Iris pigment epithelial cell (primary cell): ENCODE results near the gene MPV17L2.

Experiments used
- DNase-seq: peaks from one replicate; pipeline ENCODE4 v3.0.0-alpha.2; 2011; ENCODE audit warnings: low read depth

Gene MPV17L2

DNA sequence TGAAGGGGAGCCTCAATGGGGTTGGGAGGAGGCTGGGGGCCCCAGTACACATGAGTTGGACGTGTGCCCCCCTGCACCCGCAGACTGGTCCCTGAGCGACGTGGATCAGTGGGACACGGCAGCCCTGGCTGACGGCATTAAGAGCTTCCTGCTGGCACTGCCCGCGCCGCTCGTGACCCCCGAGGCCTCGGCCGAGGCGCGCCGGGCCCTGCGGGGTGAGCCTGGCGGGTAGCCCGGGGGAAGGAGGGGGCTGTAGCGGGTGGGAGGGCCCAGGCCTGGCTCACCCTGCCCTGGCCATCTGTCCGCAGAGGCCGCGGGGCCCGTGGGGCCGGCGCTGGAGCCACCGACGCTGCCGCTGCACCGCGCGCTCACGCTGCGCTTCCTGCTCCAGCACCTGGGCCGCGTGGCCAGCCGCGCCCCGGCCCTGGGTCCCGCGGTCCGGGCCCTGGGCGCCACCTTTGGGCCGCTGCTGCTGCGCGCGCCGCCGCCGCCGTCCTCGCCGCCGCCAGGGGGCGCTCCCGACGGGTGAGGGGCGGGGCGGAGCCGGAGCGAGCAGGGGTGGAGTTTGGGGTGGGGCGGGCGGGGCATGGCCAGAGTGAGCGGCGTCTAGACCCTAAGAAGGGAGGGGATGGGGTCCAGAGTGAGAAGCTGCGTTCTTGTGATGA, 31.9 kb upstream of the MPV17L2 start:
- DNase-seq: peak; percentile 35

DNA sequence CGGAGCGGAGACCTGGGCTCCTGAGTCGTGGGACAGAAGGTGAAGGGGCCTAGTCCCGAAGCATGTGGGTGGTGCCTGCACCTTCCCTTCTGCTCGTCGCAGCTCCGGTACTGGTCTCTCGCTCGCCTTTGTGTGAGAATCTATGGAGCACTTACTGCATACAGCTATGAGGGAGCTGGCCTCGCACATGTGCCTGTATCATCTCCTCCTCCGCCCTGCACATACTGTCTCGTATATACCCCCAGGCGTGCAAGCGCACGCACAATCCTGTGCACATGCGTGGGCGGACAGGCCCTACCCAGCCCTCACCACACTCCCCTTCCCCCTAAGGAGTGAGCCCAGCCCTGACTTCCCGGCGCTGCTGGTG, 31.4 kb upstream of the MPV17L2 start:
- DNase-seq: no peak

DNA sequence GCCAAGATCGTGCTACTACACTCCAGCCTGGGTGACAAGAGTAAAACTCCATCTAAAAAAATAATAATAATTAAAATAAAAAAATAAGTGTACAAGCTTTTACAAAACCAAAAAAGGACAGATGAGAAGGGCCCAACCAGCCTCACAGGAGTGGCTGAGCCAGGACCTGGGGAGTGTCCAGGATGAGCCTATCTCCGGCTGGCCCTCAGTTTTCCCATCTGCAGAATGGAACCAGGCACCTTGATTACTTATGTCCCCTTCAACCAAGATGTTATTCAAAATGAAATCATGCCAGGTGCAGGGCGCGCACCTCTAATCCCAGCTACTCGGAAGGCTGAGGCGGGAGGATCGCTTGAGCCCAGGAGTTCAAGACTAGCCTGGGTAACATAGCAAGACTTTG, 28.9 kb upstream of the MPV17L2 start:
- no peak for DNase-seq

DNA sequence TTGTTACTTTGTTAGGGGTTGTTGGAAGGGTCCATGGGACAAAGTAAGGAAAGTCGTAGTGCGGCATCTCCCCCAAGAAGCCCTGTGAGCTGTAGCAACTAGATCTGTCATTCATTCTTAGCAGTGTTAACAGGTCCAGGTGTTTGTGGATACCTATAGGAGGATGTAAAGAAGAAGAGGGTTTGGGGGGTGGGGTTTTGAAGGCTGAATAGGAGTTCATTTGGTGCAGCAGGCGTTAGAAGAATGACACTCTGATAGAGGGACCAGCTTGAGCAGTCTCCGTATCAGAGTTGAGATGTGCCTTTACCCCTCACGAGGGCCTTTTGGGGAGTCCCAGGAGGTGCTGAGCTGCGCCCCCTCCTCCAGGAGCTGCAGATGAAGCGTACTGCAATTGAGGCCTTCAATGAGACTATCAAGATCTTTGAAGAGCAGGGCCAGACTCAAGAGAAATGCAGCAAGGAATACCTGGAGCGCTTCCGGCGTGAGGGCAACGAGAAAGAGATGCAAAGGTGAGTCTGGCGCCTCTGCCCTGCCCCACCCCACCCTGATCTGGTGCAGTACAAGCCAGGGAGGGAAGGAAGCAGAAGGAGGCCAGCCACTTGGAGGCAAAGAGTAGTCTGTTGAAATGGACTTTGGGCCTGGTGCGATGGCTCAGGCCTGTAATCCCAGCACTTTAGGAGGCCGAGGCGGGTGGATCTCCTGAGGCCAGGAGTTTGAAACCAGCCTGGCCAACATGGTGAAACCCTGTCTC, 27.0 kb upstream of the MPV17L2 start:
- no peak for DNase-seq

DNA sequence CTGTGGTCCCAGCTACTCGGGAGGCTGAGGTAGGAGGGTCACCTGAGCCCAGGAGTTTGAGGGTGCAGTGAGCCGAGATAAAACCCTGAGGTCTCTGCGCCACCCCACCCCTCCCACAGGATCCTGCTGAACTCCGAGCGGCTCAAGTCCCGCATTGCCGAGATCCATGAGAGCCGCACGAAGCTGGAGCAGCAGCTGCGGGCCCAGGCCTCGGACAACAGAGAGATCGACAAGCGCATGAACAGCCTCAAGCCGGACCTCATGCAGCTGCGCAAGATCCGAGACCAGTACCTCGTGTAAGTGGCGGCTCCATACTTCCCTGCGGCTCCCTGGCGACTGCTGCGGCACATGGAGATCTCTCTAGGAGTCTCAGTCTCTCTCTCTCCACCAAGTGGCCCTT, 26.0 kb upstream of the MPV17L2 start:
- DNase-seq: no peak

DNA sequence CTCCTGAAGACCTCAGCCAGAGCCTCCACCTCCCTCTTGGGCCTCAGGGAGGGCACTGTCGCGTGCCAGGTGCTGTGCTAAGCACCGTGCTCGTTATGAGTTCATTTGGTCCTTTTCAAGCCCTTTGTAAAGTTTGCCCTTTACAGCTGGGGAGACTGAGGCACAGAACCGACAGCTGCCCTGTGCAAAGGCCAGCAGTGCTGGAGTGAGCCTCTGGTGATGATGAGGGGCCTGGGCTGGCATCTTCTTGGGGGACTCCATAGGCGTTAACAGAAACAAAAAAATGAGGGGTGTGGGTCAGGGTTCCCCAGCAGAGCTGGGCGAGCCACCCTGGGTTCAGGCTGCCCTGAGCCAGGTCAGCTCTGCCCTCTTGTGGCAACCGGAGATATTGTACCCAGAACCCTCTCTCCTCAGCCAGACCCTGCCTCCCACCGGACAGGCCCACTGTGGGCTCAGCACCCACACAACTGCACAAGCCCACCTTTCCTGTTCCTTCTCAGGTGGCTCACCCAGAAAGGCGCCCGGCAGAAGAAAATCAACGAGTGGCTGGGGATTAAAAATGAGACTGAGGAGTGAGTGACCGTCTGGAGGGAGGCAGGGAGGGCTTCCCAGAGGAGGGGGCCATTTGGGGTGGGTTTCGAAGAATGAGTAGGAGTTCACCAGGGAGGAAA, 24.9 kb upstream of the MPV17L2 start:
- no peak for DNase-seq

DNA sequence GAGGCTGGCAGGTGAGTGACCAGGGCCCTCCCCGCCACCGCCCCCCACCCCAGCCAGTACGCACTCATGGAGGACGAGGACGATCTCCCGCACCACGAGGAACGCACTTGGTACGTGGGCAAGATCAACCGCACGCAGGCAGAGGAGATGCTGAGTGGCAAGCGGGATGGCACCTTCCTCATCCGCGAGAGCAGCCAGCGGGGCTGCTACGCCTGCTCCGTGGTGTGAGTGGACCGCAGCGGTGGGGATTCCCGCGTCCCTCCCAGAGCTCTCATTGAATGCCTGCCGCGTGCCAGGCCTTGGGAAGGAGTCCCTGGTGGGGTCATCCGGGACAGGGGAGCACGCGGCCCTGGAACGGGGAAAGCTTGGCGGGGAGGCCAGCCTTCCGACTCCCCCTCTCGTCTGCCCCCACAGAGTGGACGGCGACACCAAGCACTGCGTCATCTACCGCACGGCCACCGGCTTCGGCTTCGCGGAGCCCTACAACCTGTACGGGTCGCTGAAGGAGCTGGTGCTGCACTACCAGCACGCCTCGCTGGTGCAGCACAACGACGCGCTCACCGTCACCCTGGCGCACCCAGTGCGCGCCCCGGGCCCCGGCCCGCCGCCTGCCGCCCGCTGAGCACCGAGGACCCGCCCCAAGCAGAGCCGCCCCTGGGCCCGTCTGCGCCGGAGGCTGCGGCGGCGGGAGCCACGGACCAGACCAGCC, 24.2 kb upstream of the MPV17L2 start:
- DNase-seq: no peak

DNA sequence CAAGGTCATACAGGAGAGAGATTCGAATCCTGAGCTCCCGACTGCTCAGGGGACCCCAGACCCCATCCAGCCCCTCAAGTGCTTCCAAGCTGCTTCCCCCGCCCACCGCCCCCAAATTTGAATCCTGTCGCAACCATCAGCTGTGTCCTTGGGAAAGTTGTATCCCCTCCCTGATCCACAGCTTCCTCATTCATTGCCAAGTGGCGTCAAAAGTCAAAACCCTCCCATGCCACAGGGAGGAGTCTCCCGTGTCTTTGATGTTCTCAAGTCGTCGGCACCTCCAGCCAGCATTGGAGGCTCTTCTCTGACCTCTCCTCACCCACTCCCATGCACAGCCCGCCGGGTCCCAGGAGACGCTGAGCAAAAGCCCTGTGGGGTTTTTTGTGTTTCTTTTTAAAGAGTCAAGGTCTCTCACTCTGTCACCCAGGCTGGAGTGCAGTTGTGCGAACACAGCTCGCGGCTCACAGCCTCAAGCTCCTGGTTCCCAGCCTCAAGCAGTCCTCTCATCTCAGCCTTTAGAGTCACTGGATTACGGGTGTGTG, 22.2 kb upstream of the MPV17L2 start:
- DNase-seq: no peak

DNA sequence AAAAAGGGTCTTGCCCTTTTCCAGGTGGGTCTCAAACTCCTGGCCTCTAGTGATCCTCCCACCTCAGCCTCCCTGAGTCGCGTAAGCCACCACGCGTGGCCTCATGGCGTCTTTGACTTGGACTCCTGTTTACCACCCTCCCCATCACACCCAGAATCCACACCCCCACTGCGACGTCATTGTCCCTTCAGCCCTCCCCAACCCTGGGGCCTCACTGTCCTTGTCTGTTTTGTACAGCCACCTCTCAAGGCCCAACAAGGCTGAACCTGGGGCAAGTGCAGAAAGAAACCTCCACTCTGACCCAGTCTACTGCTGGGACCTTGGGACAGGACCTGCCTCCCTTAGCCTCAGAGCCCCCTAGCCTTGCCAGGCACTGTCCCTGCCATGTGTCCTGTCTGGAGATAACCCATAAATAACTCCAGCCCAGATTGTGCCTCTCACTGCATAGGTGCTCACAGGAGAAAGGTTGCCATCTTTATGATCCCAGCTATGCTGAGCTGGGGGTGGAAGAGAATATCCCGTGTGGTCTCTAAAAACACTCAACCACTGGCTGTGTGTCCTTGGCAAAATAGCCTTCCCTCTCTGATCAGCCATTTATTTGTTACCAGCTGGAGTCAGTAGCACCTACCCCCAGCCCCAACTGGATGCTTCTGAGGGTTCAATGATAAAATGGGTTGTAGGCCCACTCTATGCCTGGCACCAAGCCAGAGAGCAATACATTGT, 21.3 kb upstream of the MPV17L2 start:
- DNase-seq: no peak

DNA sequence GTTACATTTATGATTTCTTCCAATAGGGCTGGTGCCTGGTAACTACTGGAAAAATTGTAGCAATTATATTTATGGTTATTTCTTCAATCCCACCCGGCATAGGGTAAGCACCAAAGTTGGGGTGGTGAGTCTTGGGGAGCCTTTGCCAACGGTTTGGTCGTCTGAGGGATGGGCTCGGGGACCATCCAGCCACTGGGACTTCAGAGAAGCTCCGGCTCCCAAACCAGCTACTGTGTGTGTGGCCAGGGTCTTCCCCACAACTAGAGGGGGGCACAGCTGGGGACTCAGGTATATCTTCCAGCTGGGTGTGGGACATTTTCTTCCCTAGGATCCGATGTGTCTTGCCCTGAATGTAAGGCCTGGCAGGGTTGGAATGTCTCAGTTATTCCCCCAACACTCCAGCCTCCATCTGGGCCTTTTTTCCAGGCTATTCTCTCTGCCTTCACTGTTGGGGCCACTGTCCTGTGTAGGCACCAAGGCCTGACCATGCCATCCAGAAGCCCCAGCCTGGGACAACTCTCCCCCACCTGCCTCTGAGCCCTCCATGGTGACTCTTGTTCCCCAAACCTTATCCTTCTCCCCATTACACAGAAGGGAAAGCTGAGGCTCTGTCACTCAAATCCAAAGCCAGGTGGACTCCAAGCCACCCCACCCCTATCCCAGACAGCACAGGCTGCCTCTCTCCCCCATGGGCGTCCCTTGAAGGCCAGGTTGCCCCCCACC, 20.5 kb upstream of the MPV17L2 start:
- no peak for DNase-seq

DNA sequence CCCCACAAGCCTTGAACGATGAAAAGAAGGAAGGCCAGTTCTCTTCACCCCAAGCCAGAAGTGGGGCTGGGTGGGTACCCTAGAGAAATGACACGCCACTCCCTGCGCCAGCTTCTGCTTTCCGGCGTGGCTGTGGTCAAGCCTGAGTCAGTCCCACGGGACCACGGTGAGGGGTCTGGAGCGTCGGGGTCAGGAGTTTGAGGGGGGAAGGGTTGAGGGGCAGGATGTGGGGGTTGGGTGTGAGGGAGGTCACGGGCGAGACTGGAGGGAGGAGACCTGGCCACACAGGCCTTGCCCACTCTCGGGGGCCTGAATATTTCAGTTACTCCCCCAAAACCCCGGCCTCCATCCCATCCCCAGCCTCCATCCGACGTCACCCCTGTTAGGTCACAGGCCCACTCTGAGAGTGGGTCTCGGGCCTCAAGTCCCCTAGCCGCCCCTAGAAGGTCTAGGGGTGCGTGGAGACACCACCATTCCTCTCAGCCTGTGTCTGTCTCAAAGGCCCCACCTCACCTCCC, 19.9 kb upstream of the MPV17L2 start:
- DNase-seq: no peak

DNA sequence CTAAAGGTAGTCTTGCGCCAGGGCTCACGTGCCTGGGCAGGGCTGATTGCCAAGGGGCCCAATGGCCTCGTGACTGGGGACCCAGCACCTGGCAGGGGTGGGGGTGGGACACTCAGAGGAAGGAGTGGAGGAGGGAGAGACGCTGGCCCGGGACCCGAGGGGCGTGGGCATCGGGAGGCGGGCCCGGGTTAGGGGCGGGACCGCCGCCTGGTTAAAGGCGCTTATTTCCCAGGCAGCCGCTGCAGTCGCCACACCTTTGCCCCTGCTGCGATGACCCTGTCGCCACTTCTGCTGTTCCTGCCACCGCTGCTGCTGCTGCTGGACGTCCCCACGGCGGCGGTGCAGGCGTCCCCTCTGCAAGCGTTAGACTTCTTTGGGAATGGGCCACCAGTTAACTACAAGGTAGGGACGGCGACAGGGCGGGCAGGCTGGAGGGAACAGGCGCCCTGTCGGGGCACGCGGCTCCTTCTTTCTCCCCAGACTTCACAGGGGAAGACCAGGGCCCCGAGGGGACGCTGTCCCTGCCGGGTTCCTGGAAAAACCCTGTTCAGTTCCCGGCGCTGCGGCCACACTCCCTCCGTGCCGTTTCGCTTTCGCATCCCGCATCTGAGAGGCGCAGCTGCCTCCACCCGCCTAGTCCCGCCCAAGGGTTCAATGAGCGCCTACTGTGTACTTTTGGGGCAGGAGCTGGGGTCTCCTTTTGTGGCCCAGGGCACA, 19.3 kb upstream of the MPV17L2 start, which contains the start of gene IFI30:
TSS of gene IFI30 (plus strand) at position 242 of the 717 bp plus-strand sequence. CDS start at position 271, 29 bp downstream.
- no peak for DNase-seq

DNA sequence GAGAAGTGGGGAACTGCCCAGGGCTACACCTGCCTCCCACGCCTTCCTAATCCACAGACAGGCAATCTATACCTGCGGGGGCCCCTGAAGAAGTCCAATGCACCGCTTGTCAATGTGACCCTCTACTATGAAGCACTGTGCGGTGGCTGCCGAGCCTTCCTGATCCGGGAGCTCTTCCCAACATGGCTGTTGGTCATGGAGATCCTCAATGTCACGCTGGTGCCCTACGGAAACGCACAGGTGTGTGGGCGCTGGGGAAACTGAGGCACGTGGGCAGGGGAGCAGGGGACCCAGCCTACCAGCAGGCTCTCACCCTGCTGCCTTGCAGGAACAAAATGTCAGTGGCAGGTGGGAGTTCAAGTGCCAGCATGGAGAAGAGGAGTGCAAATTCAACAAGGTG, 18.0 kb upstream of the MPV17L2 start:
- no peak for DNase-seq

DNA sequence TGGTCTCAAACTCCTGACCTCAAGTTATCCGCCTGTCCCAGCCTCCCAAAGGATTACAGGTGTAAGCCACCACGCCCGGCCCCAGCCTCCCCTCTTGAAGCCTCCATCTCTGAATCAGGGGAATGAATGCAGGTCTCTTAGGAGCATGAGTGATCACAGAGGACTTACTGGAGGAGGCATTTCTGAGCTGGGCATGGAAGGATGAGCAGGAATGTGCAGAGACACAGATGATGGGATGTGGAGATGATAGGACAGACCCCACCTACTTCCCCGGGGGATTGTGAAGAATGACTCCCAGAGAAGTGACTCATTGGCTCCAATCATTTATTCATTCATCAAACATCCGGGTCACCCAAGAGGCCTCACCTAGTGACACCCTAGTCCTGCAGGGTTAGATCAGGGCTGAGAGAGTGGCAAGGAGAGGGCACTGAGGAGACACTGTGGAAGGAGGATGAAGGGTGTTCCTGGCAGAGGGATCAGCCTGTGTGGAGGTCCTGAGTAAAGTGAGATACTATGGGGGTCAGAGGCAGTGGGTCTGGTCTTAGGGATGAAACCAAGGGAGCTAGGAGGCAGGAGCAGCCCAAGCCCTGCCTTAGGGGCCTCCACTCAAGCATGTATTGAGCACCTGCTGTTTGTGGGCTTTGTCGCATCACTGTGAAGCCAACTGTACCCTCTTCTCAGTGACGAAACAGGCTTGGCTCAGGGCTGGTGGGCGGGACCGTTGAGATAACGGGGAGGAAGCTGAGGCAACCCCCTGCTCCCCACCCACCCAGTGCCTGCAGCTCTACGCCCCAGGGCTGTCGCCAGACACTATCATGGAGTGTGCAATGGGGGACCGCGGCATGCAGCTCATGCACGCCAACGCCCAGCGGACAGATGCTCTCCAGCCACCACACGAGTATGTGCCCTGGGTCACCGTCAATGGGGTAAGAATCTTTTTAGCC, 16.4 kb upstream of the MPV17L2 start:
- DNase-seq: no peak

DNA sequence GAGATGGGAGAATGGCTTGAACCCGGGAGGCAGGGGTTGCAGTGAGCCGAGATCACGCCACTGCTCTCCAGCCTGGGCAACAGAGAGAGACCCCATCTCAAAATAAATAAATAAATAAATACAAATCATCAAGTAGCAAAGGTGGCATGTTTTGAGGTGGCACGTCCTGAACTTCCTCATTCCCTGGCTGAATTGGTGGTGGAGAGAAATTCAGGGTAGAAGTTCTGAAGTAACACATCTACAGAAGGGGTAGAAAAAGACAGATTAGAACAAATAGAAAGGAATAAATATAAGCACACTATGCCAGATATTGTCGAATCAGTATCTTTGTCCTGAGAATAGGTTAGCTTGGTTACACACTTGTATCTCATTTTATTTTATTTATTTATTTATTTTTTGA, 13.1 kb upstream of the MPV17L2 start:
- DNase-seq: no peak

DNA sequence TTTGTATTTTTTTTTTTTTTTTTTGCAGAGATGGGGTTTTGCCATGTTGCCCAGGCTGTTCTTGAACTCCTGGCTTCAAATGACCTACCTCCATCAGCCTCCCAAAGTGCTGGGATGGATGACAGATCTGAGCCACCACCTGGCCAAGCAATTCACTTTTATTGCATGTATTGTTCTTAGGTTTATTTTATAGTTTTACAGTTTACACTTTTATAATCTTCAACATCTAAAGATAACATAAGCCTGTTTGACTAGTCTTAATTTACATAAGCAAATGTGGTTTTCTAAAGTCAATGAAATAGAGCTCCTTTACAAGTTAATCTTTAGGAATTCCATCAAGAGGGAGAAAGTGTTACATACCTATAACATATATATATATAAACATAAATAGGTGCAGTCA, 9.5 kb upstream of the MPV17L2 start:
- DNase-seq: no peak

DNA sequence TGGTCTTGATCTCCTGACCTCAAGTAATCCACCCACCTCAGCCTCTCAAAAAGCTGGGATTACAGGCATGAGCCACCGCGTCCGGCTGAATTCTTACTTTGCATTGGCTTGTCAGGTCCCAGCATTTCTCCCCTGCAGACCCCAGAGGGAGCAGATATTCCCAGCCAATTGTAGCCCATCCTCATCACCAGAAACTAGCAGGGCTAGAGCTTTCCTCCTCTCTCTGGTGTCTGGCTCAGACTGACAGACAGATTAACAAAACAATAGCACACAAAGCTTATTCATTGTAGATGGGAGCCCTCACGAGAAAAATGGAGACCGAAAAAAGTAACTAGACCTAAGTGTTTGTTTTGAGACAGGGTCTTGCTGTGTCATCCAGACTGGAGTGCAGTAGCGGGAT, 7.5 kb upstream of the MPV17L2 start:
- DNase-seq: no peak

DNA sequence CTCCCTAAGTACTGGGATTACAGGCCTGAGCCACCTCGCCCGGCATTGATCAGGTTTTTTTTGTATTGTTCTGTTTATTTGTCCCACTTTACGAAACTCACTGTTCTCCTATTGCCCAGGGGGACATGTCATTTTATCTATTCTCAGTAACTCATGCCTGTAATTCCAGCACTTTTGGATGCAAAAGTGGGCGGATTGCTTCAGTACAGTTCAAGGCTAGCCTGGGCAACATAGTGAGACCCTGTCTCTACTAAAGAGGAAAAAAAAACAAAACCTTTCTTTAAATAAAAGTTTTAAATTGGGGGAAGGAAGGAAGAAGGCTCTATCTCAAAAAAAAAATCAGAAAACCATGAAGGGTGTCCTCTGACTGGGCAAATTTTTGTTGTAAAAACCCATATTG, 2.7 kb upstream of the MPV17L2 start:
- no peak for DNase-seq

DNA sequence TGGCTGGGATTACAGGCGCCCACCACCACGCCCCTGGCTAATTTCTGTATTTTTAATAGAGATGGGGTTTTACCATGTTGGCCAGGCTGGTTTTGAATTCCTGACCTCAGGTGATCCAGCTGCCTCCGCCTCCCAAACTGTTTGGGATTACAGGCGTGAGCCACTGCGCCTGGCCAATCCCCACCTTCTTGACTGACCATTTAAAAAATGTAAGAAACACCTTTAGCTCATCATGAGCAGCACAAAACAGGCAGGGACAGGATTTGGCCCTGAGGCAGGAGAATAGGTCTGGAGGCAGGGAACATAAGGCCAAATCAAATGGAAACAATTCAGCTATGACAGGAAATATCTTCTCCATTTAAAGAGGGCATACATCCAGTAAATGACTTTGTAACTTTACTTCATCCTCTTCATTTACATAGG, 1.4 kb upstream of the MPV17L2 start:
- DNase-seq: no peak
